Astrocyte of the hippocampus (primary cell): Measurements from ENCODE around the gene PKIB.

Experiments used
- DNase-seq: peaks from one replicate; pipeline ENCODE4 v3.0.0; 2011; ENCODE audit warnings: low read depth, low spot score

Gene PKIB

GRCh38 chr6:122666418-122666817 lies 56.2 kb downstream of the PKIB start:
- DNase-seq, result no peak

GRCh38 chr6:122669418-122669817 lies 59.2 kb downstream of the PKIB start:
- DNase-seq, result no peak

GRCh38 chr6:122669868-122670267 lies 59.7 kb downstream of the PKIB start:
- no peak for DNase-seq

GRCh38 chr6:122671251-122671650 lies 61.0 kb downstream of the PKIB start:
- no peak for DNase-seq

- peak; percentile 31 for DNase-seq
Observed at GRCh38 chr6:122673343-122673961, 63.2 kb downstream of the PKIB start.

GRCh38 chr6:122676146-122676545 lies 65.9 kb downstream of the PKIB start:
- DNase-seq, result no peak

- no peak for DNase-seq
Observed at GRCh38 chr6:122676688-122677087, 66.5 kb downstream of the PKIB start.

- no peak for DNase-seq
Observed at GRCh38 chr6:122677406-122677805, 67.2 kb downstream of the PKIB start.

DNA sequence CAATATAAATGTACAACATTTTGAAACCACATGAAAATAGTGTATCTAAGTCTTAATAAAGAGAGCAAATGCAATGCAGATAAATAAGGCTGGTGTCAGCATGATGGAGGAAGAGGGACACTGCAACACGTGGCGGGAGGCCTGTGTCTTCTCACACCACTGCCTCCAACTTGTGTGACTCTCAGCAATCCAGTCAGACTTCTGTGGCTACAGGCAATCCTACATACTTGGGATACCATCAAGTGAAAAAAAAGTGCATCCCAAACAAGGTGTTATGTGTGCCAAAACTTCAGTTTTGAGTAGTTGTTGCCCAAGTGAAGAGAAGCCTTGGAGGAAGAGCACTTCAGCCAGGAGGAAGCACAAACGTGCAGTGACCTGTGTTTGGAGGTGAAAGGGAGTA lies 68.6 kb downstream of the PKIB start:
- peak; percentile 38 for DNase-seq

DNA sequence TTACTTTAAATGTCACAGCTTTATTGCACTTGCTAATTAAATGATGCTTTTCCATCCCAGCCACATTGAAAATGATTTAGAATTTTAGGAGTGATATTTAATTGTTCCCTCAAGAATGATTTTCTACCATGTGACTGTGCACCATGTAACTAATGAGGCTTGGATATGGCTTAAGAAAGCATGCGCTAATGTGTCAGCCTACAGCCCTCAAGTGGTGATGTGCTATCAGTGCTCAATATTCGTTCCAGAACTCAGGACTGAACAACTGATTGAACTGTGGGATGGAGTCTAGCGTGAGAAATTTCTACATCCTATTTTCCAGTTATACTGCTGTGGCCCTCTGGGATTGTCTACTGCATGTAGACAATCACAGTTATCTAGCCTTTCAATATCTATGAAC lies 71.5 kb downstream of the PKIB start:
- no peak for DNase-seq

DNA sequence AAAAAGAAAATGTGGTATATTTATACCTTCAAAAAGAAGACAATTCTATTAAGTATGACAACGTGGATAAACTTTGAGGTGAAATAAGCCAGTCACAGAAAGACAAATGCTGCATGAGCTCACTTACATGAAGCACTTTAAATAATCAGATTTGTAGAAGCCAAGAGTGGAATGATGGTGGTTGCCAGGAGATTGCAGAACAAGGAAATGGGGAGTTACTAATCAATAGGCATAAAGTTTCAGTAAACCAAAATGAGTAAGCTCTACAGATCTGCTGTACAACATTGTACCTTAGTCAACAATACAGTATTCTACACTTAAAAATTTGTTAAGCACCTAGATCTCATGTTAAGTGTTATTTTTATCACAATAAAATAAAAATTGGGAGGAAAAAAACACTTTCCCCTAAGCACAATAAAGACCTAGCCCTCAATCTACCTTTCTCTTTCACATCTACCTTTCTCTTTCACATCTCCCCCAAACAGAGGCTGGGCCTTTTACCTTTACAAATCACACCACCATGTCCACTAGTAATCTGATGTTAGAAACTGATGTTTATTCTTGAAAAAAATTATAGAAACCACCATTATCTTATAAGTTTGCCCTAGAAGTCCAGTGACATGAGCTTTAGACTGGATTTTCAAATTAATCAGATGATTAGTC lies 73.9 kb downstream of the PKIB start:
- no peak for DNase-seq

- DNase-seq, result peak; percentile 97
Observed at GRCh38 chr6:122692175-122692598, 82.0 kb downstream of the PKIB start.

DNA sequence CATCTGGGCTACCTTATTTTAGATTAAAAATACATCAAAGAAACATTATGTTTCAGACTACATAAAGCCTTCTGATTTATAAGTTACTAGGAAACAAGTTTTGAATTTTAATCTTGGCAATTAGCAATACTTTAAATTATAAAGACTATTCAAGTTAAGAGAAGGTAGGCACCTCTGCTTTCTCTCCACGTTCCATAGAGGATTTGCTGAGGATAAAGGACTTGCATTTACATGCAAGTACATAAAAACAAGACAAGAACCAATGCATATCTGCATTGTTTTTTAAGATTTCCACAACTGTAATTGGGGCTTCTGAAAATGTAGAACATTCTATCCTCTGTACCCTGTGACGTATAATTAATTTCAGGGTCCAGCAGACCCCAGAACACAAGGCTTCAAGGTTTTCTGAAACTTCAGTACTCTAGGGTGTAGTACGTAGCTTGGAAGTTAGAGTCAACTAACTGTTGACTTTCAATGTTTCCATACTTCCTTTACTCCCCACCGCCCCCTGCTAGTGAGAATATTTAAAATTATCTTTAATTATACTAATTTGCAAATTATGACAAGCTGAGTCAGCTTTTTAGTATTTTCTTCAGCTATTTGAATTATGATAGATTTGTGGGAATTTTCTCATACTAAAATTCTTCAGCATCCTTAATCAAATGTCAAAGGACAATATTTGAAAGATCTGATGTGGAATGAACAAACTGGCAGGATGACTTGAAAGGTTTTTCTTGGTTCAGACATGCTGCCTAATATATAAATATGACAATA lies 82.8 kb downstream of the PKIB start:
- no peak for DNase-seq

- DNase-seq, result no peak
Observed at GRCh38 chr6:122694075-122694474, 83.9 kb downstream of the PKIB start.

DNA sequence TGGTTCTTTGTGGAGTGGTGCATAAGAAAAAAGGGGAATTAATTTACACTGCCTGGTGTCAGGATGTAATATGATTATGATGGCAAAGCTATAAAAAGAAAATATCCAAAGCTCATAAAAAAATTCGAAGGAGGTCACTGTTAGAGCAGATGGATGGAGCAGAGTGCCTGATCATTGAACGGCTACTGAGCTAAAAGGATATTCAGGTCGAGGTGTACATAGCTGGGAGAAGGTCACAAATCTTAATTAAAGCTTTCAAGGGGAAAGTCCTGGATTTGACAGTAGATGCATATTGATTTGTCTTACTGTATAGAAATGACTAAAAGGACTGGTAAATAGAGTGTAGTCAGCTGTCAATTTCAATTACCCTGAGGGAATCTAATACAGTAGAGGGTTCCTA lies 84.4 kb downstream of the PKIB start:
- DNase-seq, result no peak

GRCh38 chr6:122695188-122695587 lies 85.0 kb downstream of the PKIB start:
- DNase-seq, result no peak

- peak; percentile 80 for DNase-seq
Observed at GRCh38 chr6:122696079-122696478, 85.9 kb downstream of the PKIB start.

DNA sequence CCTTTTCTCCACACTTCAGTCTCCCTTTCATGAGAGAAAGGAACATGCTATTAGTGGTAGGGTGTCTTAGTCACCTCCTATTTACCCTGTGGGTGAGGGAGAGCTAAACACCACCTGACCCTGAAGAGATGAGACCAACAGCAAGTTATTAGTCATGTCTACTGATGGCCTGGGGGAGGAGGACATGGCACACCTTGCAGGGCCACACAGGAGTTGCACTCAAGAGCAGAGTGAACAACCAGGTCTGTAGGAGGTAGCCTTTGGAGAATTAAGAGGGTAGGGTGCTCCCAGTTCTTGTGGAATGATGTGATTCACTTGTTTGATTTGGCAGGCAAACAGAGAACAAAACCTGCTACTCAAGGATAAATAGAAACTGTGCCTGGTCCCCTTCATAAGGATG lies 86.6 kb downstream of the PKIB start:
- DNase-seq, result peak; percentile 65

- no peak for DNase-seq
Observed at GRCh38 chr6:122697458-122697857, 87.3 kb downstream of the PKIB start.

- no peak for DNase-seq
Observed at GRCh38 chr6:122701666-122702065, 91.5 kb downstream of the PKIB start.

- DNase-seq, result no peak
Observed at GRCh38 chr6:122702841-122703240, 92.6 kb downstream of the PKIB start.

- DNase-seq, result no peak
Observed at GRCh38 chr6:122704066-122704465, 93.9 kb downstream of the PKIB start.
